ENCODE data around the gene SEMA3C.

GRCh38 chr7:80767654-80768053, 151.2 kb downstream of the SEMA3C start:
- no peak for TF ChIP-seq POLR2A (IDR thresholded peaks at IDR 0.05)
- no peak for TF ChIP-seq EP300 (IDR thresholded peaks at IDR 0.05)
- TF ChIP-seq, protein P1, sequence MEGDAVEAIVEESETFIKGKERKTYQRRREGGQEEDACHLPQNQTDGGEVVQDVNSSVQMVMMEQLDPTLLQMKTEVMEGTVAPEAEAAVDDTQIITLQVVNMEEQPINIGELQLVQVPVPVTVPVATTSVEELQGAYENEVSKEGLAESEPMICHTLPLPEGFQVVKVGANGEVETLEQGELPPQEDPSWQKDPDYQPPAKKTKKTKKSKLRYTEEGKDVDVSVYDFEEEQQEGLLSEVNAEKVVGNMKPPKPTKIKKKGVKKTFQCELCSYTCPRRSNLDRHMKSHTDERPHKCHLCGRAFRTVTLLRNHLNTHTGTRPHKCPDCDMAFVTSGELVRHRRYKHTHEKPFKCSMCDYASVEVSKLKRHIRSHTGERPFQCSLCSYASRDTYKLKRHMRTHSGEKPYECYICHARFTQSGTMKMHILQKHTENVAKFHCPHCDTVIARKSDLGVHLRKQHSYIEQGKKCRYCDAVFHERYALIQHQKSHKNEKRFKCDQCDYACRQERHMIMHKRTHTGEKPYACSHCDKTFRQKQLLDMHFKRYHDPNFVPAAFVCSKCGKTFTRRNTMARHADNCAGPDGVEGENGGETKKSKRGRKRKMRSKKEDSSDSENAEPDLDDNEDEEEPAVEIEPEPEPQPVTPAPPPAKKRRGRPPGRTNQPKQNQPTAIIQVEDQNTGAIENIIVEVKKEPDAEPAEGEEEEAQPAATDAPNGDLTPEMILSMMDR (IDR thresholded peaks at IDR 0.05) = no peak
- TF ChIP-seq POLR2AphosphoS5 (IDR thresholded peaks at IDR 0.05) = no peak

All from stomach (tissue), 4 donors.